ENCODE results near the gene MVP. TPM values are rescaled to one million over a fixed set of nuclear protein-coding genes. Genes with fewer than 3 reads are reported as not detected.

The MVP gene
- total RNA-seq, 4 donors from 2014 or later, result 113 to 247 (median 177) TPM

DNA sequence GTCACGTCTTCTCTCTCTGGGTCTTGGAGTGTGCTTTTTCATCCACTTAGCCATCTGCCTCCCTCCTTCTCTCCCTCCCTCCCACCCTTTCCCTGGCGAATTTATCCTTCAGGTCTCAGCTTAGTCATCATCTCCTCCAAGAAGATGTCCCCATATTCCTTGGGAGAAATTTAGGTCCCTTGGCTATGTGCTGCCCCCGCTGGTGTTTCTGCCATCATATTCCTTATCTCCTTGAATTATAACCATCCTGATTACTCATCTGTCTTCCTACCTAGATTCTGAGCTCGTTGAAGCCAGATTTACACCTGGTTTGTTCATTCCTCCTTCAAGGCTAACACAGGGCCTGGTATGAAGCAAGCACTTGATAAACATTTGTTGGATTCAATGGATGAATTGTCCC, 74.1 kb downstream of the MVP start:
- 74 to 77% methylated on average over 4 of the region's 4 CpGs for WGBS, 2 donors
- no peaks in the 10 kb centered on the region for H3K36me3 ChIP-seq

DNA sequence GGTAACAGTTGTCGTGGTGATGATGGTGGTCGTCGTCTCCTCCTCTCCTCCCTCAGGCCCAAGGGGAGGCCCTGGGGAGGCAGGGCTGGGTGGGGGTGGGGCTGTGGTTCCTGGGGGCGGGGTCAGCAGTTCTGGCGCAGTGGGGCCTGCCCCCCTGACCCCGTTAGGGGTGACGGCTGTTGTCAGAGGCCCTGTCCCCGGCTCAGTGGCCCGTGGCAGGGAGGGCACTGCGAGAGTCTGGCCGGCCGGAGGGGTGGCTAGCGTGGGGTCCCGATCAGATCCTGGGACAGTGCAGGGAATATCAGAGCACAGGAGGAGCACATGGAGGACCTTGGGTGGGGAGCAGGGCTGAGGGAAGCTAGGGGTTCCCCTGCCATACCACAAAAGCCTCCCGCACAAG, 76.6 kb downstream of the MVP start:
- TF ChIP-seq EP300 (IDR thresholded peaks at IDR 0.05) (no peak), POLR2A (IDR thresholded peaks at IDR 0.05) (no peak)
- TF ChIP-seq, protein P1, sequence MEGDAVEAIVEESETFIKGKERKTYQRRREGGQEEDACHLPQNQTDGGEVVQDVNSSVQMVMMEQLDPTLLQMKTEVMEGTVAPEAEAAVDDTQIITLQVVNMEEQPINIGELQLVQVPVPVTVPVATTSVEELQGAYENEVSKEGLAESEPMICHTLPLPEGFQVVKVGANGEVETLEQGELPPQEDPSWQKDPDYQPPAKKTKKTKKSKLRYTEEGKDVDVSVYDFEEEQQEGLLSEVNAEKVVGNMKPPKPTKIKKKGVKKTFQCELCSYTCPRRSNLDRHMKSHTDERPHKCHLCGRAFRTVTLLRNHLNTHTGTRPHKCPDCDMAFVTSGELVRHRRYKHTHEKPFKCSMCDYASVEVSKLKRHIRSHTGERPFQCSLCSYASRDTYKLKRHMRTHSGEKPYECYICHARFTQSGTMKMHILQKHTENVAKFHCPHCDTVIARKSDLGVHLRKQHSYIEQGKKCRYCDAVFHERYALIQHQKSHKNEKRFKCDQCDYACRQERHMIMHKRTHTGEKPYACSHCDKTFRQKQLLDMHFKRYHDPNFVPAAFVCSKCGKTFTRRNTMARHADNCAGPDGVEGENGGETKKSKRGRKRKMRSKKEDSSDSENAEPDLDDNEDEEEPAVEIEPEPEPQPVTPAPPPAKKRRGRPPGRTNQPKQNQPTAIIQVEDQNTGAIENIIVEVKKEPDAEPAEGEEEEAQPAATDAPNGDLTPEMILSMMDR (IDR thresholded peaks at IDR 0.05), result no peak
- no peak overlapping the region for H3K4me3 ChIP-seq
- peaks cover 0 to 32% of the 10 kb centered on the region in 2 donors for H3K27me3 ChIP-seq
- no peak overlapping the region for H3K27ac ChIP-seq
- no peaks in the 10 kb centered on the region for H3K9me3 ChIP-seq
- peaks cover 0 to 26% (median 4%) of the 10 kb centered on the region in 4 donors for H3K4me1 ChIP-seq
- WGBS, 2 donors, result 29 to 35% methylated on average over 13 to 15 of the region's 15 CpGs
- no peak for DNase-seq (ENCODE audit: low spot score in 2 of 2)
- H3K36me3 ChIP-seq, result no peaks in the 10 kb centered on the region

More for the DNA sequence above, 74.1 kb downstream of the MVP start:
- H3K4me1 ChIP-seq, result peaks cover 0 to 7% (median 0%) of the 10 kb centered on the region in 4 donors
- peaks cover 0 to 32% of the 10 kb centered on the region in 2 donors for H3K27me3 ChIP-seq
- H3K9me3 ChIP-seq, result no peaks in the 10 kb centered on the region
- no peak overlapping the region for H3K4me3 ChIP-seq
- no peak for DNase-seq (ENCODE audit: low spot score in 2 of 2)
- TF ChIP-seq EP300 (IDR thresholded peaks at IDR 0.05) (no peak), POLR2A (IDR thresholded peaks at IDR 0.05) (no peak)
- TF ChIP-seq, protein P1 (IDR thresholded peaks at IDR 0.05), result no peak
- H3K27ac ChIP-seq, result no peak overlapping the region

DNA sequence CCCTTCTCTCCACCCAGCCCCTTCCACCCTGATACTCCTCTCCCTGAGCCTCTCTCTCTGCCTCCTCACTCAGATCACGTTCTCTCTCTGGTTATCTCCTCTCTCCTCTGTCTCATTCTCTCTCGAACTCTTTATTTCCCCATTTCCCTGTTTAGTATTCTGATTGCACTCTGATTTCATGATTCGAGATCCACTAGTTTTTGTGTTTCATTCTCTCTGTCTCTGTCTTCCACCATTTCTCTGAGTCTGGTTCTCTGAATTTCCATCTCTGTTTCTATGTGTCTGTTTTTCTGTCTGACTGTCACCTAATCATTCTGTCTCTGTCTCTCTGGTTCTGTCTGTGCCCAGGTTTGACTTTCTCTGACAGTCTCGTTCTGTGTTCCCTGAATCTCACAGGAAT, 77.1 kb downstream of the MVP start:
- no peaks in the 10 kb centered on the region for H3K9me3 ChIP-seq
- no peak for DNase-seq (ENCODE audit: low spot score in 2 of 2)
- H3K36me3 ChIP-seq, result no peaks in the 10 kb centered on the region
- 49 to 51% methylated on average over 4 of the region's 4 CpGs for WGBS, 2 donors
- H3K27me3 ChIP-seq, result peaks cover 0 to 32% of the 10 kb centered on the region in 2 donors
- H3K4me3 ChIP-seq, result no peak overlapping the region
- H3K27ac ChIP-seq, result no peak overlapping the region
- peaks cover 0 to 26% (median 4%) of the 10 kb centered on the region in 4 donors for H3K4me1 ChIP-seq
- no peak for TF ChIP-seq EP300 (IDR thresholded peaks at IDR 0.05)
- TF ChIP-seq, protein P1 (IDR thresholded peaks at IDR 0.05), result no peak
- no peak for TF ChIP-seq POLR2A (IDR thresholded peaks at IDR 0.05)

Small RNAs within 50 kb of the gene (small RNA-seq; reads per million reads assigned to genes)
- gene AC009133.6 (not detected), gene AC120114.4 (not detected)

Other genes with a start within 250 kb of the MVP start
- gene SPN, start 157.2 kb upstream of the MVP start, total RNA-seq, result 1 to 10 TPM; 1.1 to 1.5 (median 1.3) TPM
- 10 to 100 TPM; 15.3 to 50.4 (median 38.5) TPM for gene QPRT, start 141.3 kb upstream of the MVP start, total RNA-seq
- 1 to 10 TPM in 1 of 4 donors, under 1 TPM in 3; 0.20 to 2.8 (median 0.61) TPM for gene C16orf54, start 74.5 kb upstream of the MVP start, total RNA-seq
- not detected for gene ZG16, start 42.2 kb upstream of the MVP start, total RNA-seq
- 10 to 100 TPM; 19.9 to 42.8 (median 40.5) TPM for gene KIF22, start 29.7 kb upstream of the MVP start, total RNA-seq
- 10 to 100 TPM; 40.0 to 75.9 (median 62.0) TPM for gene MAZ, start 13.9 kb upstream of the MVP start, total RNA-seq
- gene PRRT2, start 8.3 kb upstream of the MVP start, total RNA-seq, result 10 to 100 TPM; 10.0 to 28.4 (median 18.5) TPM
- 10 to 100 TPM; 40.8 to 70.7 (median 61.0) TPM for gene PAGR1, start 4.3 kb upstream of the MVP start, total RNA-seq
- 100 to 1,000 TPM in 2 of 4 donors, 10 to 100 TPM in 2; 80.0 to 121 (median 94.8) TPM for gene CDIPT, start 42.8 kb downstream of the MVP start, total RNA-seq
- 1 to 10 TPM in 2 of 4 donors, under 1 TPM in 2; 0.84 to 4.9 (median 1.3) TPM for gene SEZ6L2, start 79.1 kb downstream of the MVP start, total RNA-seq
- gene ASPHD1, start 80.0 kb downstream of the MVP start, total RNA-seq, result 1 to 10 TPM in 3 of 4 donors, under 1 TPM in 1; 0.90 to 5.7 (median 3.9) TPM
- 10 to 100 TPM; 31.0 to 81.0 (median 38.7) TPM for gene KCTD13, start 105.8 kb downstream of the MVP start, total RNA-seq
- 100 to 1,000 TPM in 2 of 4 donors, 10 to 100 TPM in 2; 83.1 to 144 (median 103) TPM for gene TMEM219, start 141.6 kb downstream of the MVP start, total RNA-seq
- gene TAOK2, start 153.4 kb downstream of the MVP start, total RNA-seq, result 10 to 100 TPM; 51.3 to 88.8 (median 66.0) TPM
- gene HIRIP3, start 175.2 kb downstream of the MVP start, total RNA-seq, result 10 to 100 TPM; 12.6 to 26.7 (median 22.6) TPM
- 10 to 100 TPM; 36.6 to 60.4 (median 51.6) TPM for gene INO80E, start 175.8 kb downstream of the MVP start, total RNA-seq
- 1 to 10 TPM in 2 of 4 donors, under 1 TPM in 2; 0.44 to 4.2 (median 1.7) TPM for gene DOC2A, start 190.6 kb downstream of the MVP start, total RNA-seq
- not detected for gene C16orf92, start 202.7 kb downstream of the MVP start, total RNA-seq
- gene TLCD3B, start 210.8 kb downstream of the MVP start, total RNA-seq, result not detected
- gene ALDOA, start 245.3 kb downstream of the MVP start, total RNA-seq, result 100 to 1,000 TPM; 474 to 649 (median 487) TPM

Data from tibial nerve (tissue), 4 donors.